UCSD-AML1 (cell line): ENCODE measurements around the gene HIGD1C.
"Not testable (repeated sequence)": the region's sequence is repeated elsewhere in the genome, so short reads cannot be mapped to it uniquely, and the experiment has no call there.

Source experiments
- DNase-seq: peaks from one replicate; lab custom pipeline; 2025; ENCODE audit not compliant: unreplicated experiment; lab: John Stamatoyannopoulos, UW

HIGD1C gene

DNA sequence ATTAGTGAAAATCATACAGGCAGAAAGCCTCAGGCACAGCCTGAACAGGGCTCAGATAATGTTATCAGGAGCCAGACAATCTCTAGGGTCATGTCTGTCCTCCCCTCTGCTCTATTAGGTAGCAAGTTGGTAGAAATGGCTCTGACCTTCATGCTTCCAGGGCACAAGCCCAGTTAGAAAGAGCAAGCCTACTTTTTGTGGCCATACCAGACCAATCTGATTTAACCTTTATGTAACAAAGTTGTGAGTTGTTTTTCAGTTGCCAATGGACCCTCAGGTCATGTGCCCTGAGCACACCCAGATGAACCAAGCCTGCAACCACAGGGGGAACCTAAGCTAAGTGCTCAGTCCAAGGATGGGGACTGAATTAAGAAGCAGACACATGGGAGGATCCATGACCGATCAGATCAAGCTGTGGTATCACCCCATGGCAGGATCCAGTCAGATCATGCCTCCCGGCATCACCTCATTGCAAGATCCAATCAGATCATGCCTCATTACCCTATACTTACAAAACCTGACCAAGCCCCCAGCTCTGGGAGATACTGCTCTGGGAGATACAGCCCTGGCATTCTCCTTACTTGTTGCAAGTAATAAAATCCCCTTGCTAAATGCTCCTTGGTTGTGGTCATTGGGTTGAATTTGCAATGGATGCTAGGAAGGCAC, 18.8 kb upstream of the HIGD1C start:
- no peak for DNase-seq

DNA sequence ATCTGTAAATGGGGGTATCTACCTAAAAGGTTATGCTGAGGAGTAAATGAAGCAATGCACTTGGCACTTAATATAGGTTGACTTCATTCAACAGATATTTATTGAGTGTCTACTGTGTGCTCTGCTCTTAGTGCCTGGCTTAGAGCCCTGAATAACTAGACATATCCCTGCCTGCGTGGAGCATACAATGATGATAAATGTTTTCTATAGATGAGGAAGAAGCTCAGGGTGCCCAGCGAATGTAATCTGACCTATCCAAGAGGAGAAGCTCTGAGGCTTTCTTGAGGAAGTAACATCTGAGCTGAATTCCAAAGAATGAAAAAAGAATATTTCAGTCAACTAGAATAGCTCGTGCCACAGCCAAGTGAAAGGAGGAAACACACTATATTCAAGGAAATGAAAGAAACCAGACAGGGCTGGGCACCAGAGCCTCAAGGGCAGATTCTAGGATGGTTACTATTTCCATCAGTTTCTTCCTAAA, 17.9 kb upstream of the HIGD1C start:
- no peak for DNase-seq

DNA sequence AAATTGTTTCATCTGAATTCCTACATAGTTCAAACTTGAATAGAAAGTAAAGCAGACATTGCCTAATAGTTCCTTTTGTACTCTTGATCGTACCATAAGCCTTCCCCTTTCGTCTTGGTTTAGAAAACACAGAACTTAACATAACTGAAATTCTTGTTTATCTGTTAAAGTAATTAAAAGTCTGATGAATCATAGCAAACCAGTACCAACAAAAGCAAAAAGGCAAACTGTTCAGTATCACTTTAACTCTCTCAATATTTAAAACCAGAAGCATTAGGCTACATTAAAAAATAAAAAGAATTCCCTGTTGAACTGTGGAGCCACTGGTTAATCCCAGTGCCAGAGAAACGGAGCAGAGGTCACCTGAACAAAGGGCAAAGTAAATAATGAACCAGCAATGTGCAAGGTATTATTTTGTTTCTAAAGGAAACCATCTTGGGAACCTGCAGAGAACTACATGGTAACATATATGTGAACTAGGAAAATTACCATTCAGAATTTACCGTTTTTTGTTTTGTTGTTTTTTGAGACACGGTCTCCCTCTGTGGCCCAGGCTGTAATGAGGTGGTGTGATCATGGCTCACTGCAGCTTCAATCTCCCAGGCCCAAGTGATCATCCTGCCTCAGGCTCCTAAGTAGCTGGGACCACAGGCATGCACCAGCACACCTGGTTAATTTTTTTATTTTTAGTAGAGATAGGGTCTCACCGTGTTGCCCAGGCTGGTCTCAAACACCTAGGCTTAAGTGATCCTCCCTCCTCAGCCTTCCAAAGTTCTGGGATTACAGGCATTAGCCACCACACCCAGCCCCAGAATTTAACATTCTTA, 17.1 kb upstream of the HIGD1C start:
- DNase-seq = no peak

DNA sequence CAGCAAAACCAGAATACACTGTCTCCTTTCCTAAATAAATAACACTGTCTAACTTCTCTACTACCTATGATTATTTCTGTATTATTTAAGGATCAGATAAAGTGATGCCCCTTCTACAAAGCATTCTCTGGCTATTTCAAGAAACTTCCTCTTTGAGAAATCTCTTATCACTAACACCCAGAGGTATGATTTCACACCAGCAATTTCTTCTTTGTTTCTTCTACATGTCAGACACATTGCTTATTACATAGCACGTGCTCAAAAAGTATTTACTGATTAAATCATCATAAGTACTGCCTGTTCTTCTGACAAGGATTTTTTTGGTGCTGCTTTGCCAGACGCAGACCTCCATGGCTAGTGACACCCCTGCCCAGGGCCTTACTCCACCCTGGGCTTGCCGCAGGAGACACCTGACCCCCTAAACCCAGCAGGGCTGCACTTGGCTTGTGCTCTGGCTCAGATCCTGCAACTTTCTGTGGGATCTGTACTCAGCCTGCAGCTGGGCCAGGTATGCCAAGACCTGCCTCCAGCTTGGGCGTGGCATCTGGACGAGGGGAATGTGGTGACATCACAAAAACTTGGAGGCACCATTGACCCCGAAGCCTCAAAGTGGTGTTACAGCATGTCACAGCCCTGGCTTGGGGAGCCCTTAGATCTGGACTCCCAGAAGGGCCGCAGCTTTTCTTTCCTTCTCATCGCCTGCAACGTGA, 15.4 kb upstream of the HIGD1C start:
- no peak for DNase-seq

DNA sequence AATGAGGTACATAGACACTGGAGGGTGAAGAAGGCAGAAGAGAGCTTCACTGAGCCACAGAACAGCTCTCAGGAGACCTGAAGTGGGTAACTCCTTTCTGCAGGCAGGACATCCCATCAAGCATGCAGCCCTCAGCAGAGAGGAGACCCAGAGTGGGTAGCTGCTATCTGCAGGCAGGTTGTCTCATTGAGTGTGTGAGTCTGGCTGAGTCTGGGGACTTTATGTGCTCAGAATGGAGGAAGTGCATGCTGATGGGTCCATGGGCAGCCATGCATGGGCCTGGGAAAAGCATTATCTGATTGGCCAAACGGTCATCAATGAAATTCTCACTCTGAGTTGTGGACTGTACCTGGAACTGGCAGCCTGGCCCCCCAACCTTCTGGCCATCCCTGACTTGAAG, 14.7 kb upstream of the HIGD1C start:
- DNase-seq = no peak

DNA sequence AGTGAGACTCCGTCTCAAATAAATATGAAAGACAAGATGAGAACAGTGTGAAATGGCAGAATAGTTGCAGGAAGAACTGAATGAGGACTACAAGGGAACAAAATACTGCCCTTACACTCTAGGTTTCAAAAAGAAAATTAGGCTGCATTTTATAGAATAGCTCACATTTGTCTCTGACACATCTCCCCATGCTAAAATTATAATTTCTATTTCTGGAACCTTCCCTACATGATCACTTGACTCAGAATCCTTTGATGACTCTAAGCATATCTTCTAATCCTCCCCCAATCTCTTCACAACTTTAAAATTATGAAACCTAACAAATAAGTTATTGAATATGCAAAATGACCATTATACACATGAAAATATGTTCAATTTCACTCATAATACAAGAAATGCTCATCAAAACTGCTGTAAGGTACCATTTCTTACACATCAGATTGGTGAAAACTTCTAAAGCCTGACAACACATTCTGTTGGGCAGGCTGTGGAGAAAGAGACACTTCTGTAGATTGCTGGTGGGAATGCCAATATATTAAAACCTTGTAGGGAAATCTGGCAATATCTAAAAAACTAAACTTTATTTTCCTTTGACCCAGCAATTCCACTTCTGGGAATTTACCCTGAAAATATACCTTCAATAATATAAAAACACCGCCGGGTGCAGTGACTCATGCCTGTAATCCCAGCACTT, 4.3 kb upstream of the HIGD1C start:
- DNase-seq = no peak

DNA sequence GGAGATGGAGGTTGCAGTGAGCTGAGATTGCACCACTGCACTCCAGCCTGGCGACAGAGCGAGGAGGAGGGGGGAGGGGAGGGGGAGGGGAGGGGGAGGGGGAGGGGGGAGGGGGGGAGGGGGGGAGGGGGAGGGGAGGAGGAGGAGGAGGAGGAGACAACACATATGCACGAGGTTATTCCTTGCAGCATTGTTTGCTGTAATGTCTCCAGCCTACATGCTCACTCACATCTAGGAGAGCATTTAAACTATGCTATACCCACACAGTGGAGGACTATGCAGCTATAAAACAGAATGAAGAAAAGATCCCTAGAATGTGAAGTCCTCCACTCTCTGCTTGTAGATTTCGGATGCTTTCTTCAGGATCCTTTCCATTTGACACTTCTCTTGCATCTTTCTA, 3.5 kb upstream of the HIGD1C start:
- no peak for DNase-seq

DNA sequence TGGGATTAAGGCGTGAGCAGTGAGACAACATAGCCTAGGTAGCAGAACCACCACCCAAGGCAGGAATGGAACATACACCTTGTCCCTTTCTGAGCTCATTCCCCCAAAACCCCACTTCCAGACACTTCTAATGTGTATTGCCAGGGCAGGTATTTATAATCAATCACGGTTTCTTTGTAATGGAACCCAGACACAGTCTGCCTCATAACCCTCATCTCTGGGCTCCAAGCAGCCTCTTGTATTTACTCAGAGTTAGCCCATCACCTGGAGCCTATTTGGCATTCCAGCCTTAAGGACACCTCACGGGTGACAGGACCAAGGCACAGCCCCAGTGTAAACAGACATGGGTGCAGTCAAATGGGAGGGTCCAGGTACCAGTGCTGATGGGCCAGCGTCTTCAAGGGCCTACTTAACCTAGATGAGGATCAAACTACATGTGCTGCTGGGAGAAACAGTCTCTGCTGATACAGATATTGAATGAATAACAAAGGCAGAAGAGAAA, 2.5 kb upstream of the HIGD1C start:
- no peak for DNase-seq

DNA sequence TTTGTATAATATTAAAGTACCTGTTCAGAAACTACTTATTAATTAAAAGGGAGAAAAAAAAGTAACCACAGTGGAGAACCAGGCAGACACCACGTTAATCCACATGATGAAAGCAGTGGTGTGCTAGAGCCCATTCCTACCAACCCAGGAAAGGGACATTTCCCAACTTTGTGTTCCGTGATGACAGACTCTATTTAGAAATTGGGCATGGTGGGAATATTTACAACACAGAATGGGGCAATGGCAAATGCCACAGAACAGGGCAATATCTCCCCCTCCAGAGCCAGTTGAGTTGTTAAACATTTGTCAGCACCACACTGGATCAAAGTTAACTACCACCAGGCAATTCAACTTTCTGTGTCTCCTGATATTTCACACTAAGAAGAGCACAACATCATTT, 1.2 kb upstream of the HIGD1C start:
- DNase-seq = no peak

DNA sequence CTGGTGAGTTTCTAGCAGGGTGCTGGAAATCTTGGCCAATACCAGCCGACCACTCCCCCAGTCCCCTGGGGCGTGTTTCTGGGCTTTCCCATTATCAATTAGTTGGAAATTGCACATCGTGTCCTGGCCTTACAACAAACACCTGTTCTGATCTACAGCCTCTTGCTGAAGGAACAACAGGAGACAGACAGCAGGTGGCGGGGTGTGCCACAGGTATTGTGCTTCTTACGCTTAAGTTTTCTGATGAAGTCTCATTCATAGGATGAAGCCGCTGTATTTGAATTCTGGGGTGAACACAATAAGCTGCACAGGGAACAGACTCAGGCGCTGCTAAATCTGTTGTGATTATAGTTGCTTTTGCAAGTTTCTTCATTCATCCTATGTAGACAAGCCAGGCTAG, 703 bp downstream of the HIGD1C start:
- no peak for DNase-seq

DNA sequence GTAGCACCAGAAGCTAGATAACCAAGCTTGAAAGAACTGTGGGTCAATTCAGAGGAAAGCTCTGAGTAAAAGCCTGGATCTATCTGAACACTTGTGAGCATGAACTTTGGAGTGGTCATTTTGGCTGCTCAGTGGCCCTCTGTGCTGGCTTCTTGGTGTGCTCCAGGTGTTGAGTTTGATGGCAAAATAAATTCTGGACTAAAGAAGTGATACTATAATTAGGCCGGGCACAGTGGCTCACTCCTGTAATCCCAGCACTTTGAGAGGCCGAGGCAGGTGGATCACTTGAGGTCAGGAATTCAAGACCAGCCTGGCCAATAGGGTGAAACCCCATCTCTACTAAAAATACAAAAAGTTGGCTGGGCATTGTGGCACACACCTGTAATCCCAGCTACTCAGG, 2.4 kb downstream of the HIGD1C start:
- not testable (repeated sequence) for DNase-seq

DNA sequence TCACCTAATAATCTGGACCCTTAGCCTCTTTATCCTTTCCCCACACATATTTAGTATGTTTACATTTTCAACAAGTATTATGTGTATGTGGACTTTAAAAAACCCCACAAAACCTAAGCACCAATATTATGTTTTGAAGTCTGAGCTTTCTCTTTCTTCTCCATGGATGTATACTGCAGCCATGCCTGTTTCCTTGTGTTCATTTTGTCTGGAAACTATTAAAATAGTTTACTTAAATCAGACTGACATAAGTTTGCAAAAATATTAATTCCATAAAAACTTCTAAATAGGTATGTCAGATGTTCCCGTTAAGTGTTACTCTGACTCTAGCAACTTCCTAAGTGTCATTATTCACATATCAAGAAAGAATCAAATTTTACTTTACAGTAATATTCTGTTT, 2.9 kb downstream of the HIGD1C start:
- DNase-seq = no peak

DNA sequence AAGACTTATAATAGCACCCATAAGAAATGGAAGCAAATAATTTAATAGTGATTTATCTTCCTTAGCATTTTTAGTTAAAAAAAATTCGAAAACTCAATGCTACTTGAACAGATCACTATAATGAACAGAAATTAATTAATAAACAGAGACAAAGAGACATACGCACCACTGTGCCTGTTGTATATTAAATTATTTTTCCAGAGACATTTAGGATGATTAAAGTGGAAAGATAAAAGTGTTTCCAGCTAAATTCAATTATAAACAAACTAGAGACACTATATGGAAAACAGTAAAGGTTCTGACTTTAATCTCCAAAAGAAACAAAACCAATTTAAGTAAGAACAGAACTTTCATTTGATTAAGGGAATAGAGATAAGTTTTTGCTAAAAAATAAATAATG, 3.4 kb downstream of the HIGD1C start:
- DNase-seq = no peak

DNA sequence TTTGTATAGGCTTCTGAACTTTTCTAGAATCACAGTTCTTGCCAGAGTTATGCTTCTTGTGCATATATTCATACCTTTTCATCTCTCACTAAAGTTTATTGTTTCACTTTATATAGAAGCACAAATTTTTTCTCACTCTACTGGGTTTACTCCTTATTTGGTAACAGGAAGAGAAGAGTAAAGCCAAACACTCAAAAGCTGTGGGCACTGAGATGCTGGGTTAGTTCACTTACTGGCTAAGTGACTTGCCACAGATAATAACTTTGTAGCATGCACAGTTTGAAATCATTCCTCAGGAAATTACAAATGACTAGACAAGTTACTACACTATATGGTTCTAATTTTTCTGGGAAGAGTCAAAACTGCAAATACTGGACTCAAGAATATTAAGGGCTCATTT, 7.8 kb downstream of the HIGD1C start:
- no peak for DNase-seq

DNA sequence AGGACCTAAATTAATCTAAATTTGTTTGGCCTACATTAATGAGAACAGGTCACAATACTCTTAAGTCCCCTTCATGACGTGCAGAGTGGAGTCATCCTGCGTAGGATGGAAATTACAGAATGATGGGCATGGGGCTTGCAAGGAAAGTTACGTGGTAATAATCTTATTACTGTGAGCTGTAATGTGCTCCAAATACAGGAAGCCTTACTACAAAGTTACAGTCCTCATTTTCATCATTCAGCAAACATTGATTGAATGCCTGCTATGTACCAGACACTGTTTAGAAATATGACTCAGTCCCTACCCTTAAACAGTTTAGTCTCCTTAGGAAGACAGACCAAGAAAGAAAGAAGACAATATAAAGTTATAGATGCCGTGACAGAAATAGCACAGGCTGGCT, 9.4 kb downstream of the HIGD1C start:
- DNase-seq = no peak

DNA sequence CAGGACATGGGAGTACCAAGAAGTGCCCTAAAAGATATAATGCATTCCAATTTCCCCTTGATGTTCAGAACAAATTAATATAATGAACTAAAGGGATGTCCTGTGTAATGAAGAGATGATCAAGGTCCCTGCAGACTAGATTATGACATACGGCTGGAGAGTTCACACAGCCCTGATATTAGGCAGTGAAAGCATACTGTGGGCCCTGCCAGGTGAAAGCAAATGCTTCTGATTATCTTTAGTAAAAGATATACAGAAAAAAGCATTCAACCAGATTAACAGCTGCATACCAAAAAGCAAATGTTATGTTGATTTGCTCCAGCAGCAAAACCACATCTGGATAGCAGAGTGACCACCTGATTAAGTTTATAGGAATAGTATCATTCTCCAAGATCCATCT, 12.1 kb downstream of the HIGD1C start:
- no peak for DNase-seq

DNA sequence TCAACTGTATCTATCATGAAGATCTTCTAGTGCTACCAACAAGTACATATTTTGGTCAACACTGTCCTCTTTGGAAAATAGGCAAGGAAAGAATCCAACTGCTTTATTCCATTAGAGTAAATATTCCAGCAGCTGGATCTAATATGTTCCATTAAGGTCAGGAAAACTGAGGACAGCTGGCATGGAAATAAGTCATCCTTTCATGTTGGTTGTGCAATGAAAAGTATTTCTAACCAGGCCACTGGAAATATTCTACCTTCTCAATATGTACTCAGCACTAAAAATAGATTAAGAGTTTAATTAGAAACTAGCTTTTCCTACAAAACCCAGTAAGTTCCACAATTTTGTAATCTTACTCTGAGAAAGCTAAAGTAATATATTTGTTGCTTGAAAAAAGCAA, 19.6 kb downstream of the HIGD1C start:
- DNase-seq = no peak

DNA sequence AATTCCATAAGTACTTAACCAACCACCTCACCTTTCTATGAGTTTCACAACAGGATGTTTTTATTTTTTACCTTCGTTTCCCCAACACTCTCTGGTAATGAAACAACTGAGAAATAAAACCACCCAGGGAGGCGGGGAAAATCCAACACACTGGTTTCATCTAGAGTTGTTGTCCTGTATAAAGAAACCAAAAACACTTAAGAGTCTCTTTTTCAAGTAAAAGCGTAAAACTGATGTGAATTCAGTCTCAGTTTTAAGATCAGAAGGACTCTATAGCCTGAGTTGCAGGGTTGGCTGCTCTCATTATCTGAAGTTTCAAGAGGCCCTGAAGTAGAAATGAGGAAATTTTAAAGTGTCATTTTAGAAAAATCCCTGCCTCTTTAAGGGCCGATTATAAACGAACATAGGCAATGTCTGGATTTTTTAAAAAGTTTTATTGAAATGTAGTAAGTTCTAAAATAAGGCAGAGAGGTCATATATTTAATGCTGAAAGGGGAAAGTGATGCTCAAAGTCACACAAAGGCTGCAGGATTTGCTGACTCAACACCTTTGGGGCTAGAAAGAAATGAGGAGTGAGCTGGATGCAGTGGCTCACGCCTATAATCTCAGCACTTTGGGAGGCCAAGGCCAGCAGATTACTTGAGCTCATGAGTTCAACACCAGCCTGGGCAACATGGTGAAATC, 27.2 kb downstream of the HIGD1C start:
- no peak for DNase-seq

DNA sequence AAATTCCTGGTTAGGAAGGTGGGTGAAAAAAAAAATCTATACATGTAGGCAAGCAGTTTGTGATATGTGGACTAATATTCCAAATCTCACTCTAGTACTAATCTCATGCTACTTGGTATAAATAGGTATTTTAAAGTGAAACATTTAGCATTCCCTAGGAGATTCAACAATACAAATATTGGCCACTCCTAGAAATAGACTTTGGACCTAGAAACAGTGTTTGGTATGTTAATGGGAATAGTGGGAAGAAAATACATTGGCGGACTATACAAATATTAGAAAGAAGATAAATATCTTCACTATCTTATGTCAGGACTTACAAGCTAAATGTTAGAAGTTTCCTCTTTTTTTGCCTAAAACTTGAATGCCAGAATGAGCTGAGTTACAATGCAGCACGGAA, 28.2 kb downstream of the HIGD1C start:
- no peak for DNase-seq

DNA sequence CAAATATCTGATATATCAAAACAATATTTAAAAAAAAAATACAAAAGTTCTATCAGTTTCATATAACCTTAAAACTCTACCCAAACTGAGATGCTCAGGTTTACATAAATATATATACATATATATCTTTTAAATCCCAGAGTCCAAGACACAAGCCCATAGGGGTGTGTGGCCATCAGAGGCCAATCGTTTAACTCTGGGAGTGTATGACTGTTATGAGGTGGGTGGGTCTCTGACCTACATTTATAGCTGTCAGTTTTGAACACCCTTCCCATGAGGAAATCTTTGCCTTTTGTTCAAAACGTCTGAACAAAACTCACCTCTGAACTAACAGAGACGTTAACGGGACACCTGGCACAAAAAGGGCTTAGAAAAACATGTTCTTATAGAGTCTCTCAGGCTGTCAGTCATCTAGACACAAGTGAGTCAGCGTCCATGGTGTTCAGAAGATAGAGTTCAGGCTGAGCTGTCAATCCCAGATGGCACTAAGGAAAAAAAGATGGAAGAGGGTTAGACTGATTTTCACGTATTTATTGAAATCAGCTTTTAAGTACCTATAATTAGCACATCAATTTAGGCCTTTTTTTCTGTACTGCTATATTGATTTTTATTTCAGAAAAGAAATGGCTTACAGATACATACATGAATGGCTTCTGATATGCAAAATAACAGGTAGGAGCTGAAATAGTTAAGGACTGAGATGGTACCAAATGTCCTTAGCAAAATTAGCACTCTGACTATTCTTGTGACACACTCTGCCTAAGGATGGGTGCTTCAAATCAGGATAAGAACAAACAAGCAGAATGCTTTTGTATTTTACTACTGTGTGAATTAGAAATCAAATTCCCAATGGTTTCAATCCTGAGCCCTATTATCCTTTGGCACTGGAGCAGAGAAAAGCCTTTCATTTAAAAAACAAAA, 29.2 kb downstream of the HIGD1C start:
- no peak for DNase-seq
